HG03066 (cell line): ENCODE measurements around the gene PIEZO1.

ENCODE experiments used
- ATAC-seq: cut with Tn5 transposase; IDR thresholded peaks from one replicate; pipeline ENCODE4 v1.9.1; 2021; ENCODE audit warnings: low read depth; ENCODE audit not compliant: unreplicated experiment

PIEZO1 gene

GRCh38 chr16:88754912-88755744, 29.9 kb downstream of the PIEZO1 start:
- ATAC-seq = no peak

GRCh38 chr16:88754109-88754911, 30.7 kb downstream of the PIEZO1 start:
- ATAC-seq = no peak

- ATAC-seq = no peak
Measured at GRCh38 chr16:88753602-88754001, 31.4 kb downstream of the PIEZO1 start.

- ATAC-seq = no peak
Measured at GRCh38 chr16:88753191-88753590, 31.8 kb downstream of the PIEZO1 start.

GRCh38 chr16:88752386-88753002, 32.5 kb downstream of the PIEZO1 start:
- ATAC-seq = no peak

- ATAC-seq = no peak
Measured at GRCh38 chr16:88750854-88751253, 34.2 kb downstream of the PIEZO1 start.

- no peak for ATAC-seq
Measured at GRCh38 chr16:88749358-88749757, 35.7 kb downstream of the PIEZO1 start.

GRCh38 chr16:88748364-88748763, 36.7 kb downstream of the PIEZO1 start:
- ATAC-seq = no peak

- no peak for ATAC-seq
Measured at GRCh38 chr16:88747588-88748301, 37.3 kb downstream of the PIEZO1 start.

GRCh38 chr16:88746506-88746905, 38.5 kb downstream of the PIEZO1 start:
- no peak for ATAC-seq

- no peak for ATAC-seq
Measured at GRCh38 chr16:88744577-88745521, 40.2 kb downstream of the PIEZO1 start.

GRCh38 chr16:88743693-88744576, 41.1 kb downstream of the PIEZO1 start:
- ATAC-seq = no peak

- ATAC-seq = no peak
Measured at GRCh38 chr16:88742896-88743605, 42.0 kb downstream of the PIEZO1 start.

- ATAC-seq = no peak
Measured at GRCh38 chr16:88741368-88741767, 43.7 kb downstream of the PIEZO1 start.

- no peak for ATAC-seq
Measured at GRCh38 chr16:88740727-88741055, 44.3 kb downstream of the PIEZO1 start.

- no peak for ATAC-seq
Measured at GRCh38 chr16:88739977-88740726, 44.9 kb downstream of the PIEZO1 start.
